HG03039 (cell line): ENCODE results near the gene MEA1.
"Not testable (repeated sequence)": the region's sequence is repeated elsewhere in the genome, so short reads cannot be mapped to it uniquely, and the experiment has no call there.

Source experiments
- ATAC-seq: cut with Tn5 transposase; IDR thresholded peaks from one replicate; pipeline ENCODE4 v1.9.1; 2021; ENCODE audit warnings: mild to moderate bottlenecking, moderate library complexity; ENCODE audit not compliant: unreplicated experiment

Gene MEA1

GRCh38 chr6:43013097-43013842 is 476 bp downstream of the MEA1 start:
- no peak for ATAC-seq

- no peak for ATAC-seq
Measured at GRCh38 chr6:43012364-43012763, 1.4 kb downstream of the MEA1 start.

DNA sequence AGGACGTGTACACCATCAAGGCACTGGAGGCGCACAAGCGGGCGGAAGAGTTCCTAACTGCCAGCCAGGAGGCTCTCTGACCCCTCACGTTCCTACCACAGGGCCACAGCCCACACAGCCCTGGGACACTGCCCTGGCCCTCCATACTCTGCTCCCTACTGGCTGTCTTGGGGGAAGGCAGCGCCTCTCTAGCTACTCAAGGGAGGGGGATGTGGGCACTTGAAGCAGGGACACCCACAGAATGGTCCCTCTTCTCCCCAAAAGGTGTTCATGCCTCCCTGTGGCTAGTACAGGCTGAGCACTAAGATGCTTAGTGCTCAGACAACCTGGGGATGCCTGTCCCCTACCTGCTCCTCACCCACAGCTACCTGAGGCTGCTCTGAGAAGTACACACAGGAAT is 2.5 kb downstream of the MEA1 start:
- no peak for ATAC-seq

DNA sequence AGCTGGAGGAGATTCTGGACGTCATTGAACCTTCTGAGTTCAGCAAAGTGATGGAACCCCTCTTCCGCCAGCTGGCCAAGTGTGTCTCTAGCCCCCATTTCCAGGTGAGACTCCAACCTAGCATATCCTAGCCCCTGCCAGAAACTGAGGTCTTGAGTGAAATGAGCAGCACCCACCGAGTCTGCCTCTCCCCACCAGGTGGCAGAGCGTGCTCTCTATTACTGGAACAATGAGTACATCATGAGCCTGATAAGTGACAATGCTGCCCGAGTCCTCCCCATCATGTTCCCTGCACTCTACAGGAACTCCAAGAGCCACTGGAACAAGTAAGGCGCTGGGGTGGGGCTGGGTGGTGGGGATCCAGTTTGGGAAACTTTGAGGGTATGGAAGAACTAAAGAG is 4.6 kb downstream of the MEA1 start:
- no peak for ATAC-seq

DNA sequence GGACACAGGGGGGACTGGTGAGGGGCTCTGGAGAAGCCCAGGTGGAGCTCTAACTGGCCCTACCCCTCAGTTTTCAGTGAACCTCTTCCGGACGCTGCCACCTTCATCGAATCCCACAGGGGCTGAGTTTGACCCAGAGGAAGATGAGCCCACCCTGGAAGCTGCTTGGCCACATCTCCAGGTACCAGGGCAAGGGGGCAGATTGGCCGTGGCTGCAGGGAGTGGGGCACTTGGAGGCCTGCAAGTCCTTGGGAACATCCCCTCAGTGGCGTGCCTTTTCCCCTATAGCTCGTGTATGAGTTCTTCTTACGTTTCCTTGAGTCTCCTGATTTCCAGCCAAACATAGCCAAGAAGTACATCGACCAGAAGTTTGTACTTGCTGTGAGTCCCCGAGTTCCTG is 6.6 kb downstream of the MEA1 start:
- ATAC-seq: no peak

- no peak for ATAC-seq
Measured at GRCh38 chr6:43006251-43006650, 7.5 kb downstream of the MEA1 start.

- ATAC-seq: no peak
Measured at GRCh38 chr6:43005844-43006243, 7.9 kb downstream of the MEA1 start.

GRCh38 chr6:43001843-43002242 is 11.9 kb downstream of the MEA1 start:
- ATAC-seq: no peak

DNA sequence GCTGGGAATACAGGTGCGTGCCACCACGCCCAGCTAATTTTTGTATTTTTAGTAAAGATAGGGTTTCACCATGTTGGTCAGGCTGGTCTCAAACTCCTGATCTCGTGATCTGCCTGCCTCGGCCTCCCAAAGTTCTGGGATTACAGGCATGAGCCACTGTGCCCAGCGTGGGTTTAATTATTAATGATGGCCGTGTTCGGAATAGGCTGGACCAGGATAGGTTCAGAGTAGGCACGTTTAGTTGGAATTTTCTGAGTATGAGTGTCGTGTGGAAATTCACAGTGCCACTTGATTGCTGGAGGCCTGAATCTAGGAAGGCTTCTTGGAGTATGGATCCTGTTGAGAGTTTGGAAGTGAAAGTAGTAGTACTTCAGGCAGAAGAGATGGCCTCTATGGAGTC is 15.5 kb downstream of the MEA1 start:
- not testable (repeated sequence) for ATAC-seq

GRCh38 chr6:42996513-42996912 is 17.2 kb downstream of the MEA1 start:
- ATAC-seq: no peak

GRCh38 chr6:42993445-42993844 is 20.3 kb downstream of the MEA1 start:
- ATAC-seq: no peak

DNA sequence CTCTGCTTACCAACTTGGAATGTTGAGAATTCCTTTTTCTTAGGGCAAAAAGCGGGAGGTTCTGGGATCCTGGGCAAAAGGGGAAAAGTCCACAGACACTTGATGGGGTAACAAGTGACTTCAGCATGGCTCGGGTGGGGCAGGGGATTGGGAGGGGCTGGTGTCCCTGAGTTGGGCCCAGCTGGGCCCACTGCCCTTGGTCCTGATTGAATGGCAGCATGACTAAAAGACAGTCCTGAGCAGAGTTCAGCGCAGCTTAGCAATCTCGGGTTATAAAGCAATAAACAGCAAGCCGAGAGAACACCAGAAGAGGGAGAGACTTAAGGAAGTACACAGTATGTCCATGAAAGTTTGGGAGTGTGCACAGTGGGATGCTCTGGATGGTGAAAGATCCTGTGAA is 23.8 kb downstream of the MEA1 start:
- no peak for ATAC-seq

GRCh38 chr6:42988486-42989020 is 25.2 kb downstream of the MEA1 start:
- no peak for ATAC-seq

GRCh38 chr6:42987533-42988451 is 26.0 kb downstream of the MEA1 start:
- ATAC-seq: no peak

DNA sequence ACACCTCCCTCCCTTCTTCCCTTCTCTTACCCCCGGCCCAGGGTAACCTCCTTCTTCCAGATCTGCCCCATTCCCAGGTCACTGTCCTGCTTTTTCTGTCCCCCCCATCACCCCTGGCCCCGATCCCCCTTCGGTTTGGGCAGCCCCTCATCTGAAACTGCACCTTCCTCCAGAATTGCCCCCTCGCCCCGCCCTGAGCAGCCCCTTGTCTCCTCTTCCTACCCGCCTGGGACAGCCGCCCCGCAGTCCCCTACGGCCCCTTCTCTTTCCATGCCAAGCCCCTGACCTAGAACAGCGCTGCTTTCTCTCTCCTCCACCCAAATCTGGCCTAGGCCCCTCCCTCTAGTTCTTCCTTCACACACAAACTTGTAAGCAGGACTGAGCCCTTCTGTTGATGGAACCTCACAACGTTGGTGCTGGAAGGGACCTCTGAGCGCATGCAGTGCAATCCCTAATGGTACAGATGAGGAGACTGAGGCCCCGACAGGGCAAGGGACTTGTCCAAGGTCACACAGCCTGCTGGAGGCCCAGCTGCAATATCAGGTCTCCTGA is 28.7 kb downstream of the MEA1 start:
- ATAC-seq: no peak

DNA sequence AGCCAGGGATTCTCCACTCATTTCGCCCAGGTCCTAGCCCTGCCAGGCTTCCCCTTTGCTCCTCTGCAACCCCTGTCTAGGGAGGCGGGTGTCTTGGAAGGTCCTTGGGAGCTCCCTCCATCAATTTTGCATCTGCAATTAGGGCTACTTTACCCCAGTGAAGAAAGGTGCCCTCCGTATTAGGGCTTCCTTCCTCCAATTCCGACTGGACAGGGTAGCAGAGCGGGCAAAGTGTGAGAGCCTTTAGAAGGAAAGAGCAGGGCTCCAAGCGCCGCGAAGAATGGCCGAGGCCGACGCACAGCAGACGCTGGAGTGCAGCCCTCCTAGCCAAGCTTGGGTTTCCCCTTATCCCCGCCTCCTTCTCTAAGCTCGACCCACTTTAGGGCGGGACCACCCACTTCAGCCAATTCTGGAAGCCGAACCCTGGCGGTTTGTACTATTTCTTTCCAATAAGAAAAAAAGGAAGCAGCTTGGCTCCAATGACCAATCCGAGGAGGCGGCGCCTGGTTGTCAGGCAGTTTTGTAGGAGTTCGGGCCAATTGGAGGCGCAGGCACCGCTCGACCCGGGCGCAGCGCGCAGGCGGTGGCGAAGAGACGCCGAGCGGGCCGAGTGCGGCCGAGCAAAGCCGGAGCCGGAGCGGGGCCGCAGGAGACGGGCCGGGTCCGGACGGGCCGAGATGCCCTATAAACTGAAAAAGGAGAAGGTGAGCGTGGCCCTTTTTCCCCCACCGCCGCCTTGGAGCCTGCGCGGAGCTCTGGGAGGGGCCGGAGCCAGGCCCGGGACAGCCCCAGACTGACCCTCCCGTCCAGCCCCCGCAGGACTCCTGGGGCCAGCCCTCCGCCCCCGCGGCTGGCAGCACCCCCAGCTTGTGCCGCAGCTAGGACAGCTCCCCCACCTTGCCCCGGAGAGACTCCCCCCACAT is 29.5 kb downstream of the MEA1 start, which contains the start of gene PPP2R5D:
Gene PPP2R5D, plus strand, starts transcription at position 570 of the 923 bp plus-strand sequence. Its CDS starts 108 bp downstream, at position 678.
- peak; percentile 83 for ATAC-seq

DNA sequence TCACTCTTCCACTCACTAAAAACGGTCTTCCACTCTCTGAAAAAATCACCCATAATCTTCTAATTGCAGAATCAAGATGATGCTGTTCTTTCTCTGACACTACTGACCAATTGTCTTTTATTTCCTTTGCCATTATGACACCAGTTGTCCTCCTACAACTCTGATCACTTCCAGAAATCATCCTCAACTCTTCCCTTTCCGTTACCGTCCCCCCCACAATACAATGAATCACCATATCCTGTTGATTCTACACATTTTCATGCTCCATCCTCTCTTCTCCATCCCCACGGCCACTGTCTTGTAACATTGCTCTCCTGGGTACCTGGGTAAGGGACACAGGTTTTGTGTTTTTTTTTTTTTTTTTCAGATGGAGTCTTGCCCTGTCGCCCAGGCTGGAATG is 31.9 kb downstream of the MEA1 start:
- ATAC-seq: no peak

DNA sequence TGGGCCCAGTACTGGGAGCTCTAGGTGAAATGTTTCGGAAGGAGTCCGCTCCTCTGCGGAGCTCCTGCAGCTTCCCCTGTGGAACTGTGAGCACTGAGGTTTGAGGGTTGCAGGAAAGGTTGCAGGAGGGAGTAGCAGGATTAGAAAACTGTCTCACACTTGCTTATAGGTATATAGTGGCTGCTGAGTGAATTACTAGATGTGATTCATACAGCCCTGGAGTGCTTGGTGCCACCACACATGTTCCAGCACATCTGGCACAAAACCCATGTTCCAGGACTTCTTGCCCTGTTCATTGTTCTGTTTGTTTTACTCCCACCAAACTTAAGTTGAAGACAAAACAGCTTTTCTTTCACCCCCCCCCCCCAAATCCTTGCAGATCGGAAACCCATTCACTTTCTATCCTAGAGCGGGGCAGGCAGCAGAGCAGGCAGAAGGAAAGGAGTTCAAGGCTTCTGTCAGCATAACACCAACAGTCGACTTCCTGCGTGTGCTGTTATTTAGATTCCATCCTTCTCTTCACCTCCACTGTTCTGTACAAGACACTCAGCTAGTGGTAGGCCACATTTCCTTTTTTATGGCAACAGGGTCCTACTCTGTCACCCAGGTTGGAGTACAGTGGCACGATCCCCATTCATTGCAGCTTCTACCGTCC is 34.1 kb downstream of the MEA1 start:
- ATAC-seq: no peak

GRCh38 chr6:42978839-42979522 is 34.8 kb downstream of the MEA1 start, which contains the start of gene PEX6:
Gene PEX6 (minus strand): TSS chr6:42979181. CDS start chr6:42979150, 31 bp downstream.
- peak; percentile 86 for ATAC-seq
